Left ventricle myocardium superior (tissue), 1 donor: ENCODE measurements around the gene ZNF692. TPM values are rescaled to one million over a fixed set of nuclear protein-coding genes. Genes with fewer than 3 reads are reported as not detected.
A peak's percentile ranks its signal among the peaks of the same experiment; 100 is the strongest.

ENCODE experiments used
- ATAC-seq: fragments of 200-7000 bp; cut with Tn5 transposase; one replicate; pipeline ENCODE4 v1.9.1; 2020; ENCODE audit warnings: mild to moderate bottlenecking, moderate library complexity
- DNase-seq: peaks from one replicate; pipeline ENCODE4 v3.0.0-alpha.2; 2020
- intact Hi-C: fragments of 100-400 bp; cut with micrococcal nuclease; formaldehyde crosslinking; loops from one replicate; pipeline ENCODE4 v1.11.0; 2022
- total RNA-seq: library from RNA; stranded (reverse); fragmentation: NEBNext Ultra II Directional; extraction: Animal tissue kit (Norgen Biotek cat#: 25700); gene quantifications from one replicate; pipeline ENCODE4 v1.2.1, GENCODE V29; 2021
- donor health status: DM: no; HTN: yes; CAD: no; lungs with severe emphysema.

The ZNF692 gene
- total RNA-seq, 1 donor from 2014 or later, result 27.1 TPM

DNA sequence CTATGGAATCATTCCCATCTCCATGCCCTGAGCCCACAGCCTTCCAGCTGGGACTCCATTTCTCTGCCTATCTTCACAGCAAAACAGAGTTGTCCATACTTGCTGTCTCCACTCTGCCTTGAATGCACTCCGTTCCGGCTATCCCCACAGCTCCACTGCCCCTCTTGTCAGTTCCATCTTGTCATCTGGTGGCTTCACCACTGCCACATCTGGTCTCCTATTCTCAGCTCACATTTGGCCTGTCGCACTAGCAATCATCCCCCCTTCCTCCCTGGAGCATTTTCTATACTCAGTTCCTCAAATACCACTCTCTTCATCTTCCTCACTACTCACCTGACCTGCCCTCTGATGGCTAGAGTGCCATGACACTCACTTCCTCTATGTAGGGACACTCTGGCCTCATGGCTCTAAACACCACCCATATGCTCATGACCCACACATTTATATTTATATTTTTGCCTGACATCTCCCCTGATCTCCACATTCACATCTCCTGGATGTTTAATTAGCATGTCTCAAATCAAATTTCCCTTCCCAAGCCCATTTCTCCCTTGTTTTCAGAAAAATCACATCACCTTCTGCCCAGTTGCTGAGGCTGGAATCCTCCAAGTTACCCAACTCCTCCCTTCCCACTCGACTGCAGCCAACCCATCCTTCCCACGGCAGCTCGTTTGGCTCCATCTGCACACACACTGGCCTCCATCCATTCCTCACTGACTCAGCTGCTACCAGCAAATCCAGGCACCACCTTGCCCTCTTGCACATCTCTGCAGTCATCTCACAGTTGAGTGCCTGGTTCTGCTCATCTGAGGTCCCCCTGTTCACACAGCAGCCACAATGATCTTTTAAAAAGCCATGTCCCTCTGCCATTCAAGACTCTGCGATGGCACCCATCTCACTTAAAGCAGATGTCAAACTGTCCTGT, 6.1 kb downstream of the ZNF692 start:
- DNase-seq, result no peak
- intact Hi-C loops, result no loop called here
- ATAC-seq, result no peak

DNA sequence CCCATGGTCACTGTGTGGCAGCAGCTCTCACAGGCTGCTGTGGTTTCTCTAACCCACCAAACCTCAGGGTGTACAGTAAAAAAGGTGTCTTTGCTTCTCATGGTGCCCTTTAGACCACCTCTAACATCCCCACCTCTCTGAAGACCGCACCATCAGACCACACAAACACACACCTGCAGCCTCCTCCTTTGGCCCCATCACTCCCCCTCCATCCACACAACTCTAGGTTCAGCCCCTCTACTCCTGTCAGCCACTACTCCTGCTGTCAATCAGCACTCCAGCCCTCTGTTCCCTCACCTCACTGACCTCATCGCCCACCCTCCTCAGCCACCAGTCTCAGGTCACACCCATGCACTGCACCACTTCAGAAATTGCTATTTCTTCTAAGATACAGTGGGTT, 7.5 kb downstream of the ZNF692 start:
- no peak for DNase-seq
- intact Hi-C loops, result no loop called here
- peak; percentile 2 for ATAC-seq

DNA sequence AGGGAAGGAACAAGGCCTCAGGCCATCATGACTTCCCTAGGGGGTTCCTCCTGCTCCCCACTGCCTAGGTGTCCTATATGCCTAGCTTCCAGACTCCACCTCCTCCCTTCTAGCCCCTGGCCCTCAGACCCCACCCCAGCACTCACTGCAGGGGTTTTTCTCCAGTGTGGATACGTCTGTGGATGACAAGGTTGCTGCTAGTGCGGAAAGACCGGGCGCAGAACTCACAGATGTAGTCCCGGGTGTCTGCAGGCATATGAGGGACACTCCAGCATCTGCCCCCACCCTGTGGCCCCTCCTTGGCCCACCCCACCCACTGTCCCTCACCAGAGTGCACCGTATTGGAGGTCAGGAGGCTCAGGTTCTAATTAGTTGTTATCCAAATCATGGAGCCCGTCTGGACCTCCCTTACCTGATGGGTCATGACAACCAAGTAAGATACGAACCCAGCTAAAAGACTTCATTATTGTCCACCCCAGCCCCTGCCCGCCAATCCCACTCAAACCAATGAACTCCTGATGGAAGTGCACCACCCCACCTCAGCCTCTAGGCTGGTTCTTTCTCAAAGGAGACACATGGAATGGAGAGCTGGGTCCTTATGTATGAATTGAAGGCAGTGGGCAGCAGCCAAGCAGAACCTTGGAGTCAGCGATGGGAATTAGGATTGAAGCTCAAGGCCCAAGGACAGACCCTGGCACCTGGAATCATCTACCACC, 8.2 kb downstream of the ZNF692 start:
- ATAC-seq (peak; percentile 2), DNase-seq (no peak)
- intact Hi-C loops, result no loop called here

DNA sequence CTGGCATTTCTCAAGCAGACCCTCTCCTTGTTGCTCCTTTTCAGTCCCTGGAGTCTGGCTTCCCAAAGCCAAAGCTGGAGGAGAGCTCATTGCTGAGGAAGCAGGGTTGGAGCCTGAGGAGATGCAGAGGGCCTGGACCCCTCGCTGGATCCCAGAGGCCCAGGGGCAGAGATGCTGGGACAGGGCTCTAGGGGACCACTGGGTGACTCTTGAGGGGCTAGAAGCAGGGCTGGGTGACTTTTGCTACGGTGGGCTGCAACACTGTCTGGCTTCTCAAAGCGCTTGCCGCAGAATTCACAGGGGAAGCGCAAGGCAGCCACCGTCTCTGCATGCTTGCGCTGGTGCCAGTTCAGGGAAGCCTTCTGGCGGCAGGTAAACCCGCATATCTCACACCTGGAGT, 8.8 kb downstream of the ZNF692 start:
- intact Hi-C loops, result no loop called here
- ATAC-seq, result no peak

DNA sequence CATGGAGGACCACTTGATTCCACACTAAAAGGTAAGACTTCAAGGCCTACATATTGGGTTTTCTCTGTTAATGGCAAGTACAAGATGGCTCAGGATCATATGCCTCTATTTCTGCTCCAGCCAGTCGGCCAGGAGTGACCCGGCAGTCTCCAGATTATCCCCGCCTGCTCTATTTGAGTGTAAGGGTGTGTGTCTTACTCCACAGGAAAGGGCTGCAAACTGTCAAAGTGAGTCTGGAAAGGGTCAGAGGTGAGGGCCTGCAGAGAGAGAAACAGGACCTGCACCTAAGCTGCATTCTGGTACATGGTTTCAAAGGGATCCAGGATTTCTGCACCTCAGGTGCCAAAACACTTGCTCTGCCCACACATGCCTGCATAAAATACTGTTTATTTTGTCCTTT, 9.2 kb downstream of the ZNF692 start:
- intact Hi-C loops, result no loop called here
- DNase-seq (no peak), ATAC-seq (no peak)

More for the DNA sequence above, 8.8 kb downstream of the ZNF692 start:
- no peak for DNase-seq

DNA sequence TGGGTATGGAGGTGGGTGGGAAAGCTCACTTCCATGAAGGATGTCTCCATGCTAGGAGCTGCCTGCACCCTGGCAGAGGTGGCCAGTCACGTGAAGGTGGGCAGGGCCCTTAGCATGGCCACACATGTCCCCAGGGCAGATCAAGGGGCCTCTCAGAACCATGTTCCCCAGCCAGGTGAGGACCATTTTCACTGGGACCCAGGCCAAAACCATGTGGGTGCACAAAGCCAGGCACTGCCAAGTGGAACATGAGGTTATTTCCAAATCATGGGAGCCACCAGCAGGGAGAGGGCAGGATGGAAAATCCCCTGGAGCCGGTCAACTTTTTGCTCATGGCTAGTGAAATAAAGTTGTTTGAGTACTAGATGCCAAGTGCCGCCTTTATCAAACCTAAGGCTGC, 9.7 kb downstream of the ZNF692 start:
- intact Hi-C loops, result no loop called here
- ATAC-seq (peak; percentile 7), DNase-seq (no peak)

DNA sequence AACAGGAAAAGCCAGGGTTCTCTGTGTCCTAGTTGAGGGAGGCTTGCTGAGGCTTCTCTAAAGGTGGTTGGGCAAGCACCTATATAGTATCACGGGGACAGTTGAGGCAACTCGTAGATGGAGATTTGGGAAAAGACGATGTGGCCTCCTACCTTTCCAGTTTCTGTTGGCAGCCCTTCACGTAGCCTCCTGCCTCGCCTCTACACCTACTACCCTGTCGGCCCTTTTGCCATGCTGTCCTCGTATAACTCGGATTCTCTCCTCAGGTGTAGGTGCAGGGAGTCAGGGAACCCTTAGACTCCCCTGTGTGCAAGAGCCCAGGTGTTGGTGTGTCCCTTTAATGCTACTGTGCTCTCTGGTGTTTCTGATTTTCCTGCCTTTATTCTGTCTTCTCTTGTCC, 10.3 kb downstream of the ZNF692 start:
- DNase-seq, result no peak
- no peak for ATAC-seq
- intact Hi-C loops, result no loop called here

DNA sequence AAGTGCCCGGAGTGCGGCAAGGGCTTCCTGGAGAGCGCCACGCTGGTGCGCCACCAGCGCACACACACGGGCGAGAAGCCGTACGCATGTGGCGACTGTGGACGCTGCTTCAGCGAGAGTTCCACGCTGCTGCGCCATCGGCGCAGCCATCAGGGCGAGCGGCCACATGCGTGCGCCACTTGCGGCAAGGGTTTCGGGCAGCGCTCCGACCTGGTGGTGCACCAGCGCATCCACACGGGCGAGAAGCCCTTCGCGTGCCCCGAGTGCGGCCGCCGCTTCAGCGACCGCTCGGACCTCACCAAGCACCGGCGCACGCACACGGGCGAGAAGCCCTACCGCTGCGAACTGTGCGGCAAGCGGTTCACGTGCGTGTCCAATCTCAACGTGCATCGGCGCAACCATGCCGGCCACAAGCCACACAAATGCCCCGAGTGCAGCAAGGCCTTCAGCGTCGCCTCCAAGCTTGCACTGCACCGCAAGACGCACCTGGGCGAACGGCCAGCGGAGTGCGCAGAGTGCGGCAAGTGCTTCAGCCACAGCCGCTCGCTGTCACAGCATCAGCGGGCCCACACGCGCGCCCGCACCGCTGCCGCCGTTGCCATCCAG, 10.8 kb downstream of the ZNF692 start:
- no peak for DNase-seq
- no peak for ATAC-seq
- intact Hi-C loops, result no loop called here

DNA sequence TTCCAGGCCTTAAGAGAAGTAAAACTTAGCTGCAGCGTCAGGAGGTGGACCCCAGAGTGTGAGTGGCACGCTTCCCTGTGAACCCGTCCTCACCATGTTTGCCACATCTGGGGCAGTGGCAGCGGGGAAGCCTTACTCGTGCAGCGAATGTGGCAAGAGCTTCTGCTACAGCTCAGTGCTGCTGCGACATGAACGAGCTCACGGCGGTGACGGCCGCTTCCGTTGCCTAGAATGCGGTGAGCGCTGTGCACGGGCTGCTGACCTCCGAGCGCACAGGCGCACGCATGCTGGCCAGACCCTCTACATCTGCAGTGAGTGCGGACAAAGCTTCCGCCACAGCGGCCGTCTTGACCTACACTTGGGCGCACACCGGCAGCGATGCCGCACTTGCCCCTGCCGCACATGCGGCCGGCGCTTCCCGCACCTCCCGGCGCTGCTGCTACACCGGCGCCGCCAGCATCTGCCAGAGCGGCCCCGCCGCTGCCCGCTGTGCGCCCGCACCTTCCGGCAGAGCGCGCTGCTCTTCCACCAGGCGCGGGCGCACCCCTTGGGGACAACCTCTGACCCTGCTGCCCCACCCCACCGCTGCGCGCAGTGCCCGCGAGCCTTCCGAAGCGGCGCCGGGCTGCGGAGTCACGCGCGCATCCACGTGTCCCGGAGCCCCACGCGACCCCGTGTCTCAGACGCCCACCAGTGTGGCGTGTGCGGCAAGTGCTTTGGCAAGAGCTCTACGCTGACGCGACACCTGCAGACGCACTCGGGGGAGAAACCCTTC, 11.5 kb downstream of the ZNF692 start:
- intact Hi-C loops, result no loop called here
- ATAC-seq (no peak), DNase-seq (no peak)

DNA sequence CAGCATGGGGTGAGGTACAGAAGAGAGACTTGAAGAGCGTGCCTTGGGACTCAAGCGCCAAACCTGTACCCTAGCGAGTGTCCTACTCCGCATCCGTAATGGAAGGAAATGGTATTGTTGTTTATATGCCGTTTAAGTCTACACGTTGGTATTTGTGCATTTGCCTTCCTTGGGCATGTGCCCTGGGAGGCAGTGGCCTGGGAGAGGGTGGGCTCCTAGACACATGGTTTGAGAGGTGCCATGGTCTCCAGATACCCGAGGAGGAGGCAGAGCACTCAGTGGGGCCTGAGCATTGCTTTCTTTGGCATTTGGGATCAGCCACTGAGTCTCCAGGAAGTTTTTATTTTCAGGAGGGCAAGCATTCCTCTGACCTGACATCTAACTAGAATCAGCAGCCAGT, 14.4 kb downstream of the ZNF692 start:
- DNase-seq, result no peak
- no peak for ATAC-seq
- intact Hi-C loops, result no loop called here

DNA sequence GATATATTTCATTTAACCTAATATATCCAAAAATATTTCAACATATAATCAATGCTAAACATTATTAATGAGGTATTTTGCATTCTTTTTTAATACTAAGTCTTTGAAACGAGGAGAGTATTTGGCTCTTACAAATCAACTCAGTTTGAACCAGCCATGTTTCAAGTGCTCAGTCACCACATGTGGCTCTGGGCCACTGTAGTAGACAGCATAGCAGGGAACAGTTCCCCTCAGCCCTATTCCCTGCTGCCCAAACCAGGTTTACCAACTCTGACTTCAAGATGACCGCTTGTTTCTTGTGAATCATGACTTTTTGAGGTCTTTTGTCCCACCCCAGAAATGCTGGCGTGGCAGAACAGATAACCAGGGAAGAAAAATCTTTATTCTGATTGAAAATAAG, 15.2 kb downstream of the ZNF692 start:
- ATAC-seq (no peak), DNase-seq (no peak)
- intact Hi-C loops, result no loop called here

DNA sequence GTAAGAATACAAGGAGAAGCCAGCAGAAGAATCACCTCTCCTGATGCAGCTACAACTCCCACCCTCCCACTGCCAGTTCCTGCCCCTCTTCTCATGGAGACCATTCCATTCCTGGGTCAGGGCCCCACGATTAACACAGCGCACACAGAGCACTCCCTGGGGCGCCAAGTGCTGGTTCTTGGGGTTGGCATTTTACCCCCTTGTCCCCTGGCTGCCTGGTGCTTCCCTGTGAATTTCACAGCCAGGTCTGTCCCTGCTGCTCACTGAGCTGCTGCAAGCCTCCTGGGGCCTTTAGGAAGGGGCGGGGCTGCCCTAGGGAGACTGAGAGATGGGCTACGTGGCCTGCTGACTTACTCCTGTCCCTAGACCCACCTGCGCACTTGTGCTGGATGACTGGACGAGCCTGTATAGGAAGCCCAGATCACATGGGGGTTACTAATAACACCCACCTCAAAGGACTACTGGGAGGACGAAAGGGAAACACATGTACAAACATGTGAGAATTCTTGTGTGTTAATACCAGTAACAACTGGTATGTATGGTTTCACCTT, 16.0 kb downstream of the ZNF692 start:
- intact Hi-C loops, result no loop called here
- DNase-seq (no peak), ATAC-seq (no peak)

DNA sequence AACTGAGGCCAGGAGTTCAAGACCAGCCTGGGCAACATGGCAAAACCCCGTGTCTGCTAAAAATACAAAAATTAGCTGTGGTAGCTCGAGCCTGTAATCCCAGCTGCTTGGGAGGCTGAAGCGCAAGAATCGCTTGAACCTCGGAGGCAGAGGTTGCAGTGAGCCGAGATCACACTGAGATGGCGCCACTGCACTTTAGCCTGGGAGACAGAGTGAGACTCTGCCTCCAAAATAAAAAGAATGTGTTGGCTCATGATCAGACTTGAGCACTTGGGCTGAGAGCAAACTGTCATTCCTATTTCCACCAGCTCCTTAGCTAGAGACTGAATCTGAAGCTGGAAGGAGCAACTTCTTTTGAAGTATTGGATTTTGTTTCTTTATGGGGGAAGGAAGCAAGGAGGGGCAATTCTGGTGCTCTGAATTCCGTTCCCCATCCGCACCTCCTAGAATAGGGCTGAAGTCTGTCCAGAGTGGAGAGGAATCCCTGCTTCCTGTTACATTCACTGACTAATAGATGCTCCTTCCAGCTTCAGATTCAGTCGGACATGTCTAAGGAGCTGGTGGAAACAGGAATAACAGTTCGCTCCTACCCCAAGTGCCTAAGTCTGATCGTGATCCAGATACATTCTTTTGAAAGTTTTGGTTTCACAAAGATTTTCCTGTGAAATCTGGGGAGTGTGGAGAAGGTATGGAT, 17.0 kb downstream of the ZNF692 start:
- ATAC-seq (no peak), DNase-seq (peak; percentile 60)
- intact Hi-C loops, result no loop called here

DNA sequence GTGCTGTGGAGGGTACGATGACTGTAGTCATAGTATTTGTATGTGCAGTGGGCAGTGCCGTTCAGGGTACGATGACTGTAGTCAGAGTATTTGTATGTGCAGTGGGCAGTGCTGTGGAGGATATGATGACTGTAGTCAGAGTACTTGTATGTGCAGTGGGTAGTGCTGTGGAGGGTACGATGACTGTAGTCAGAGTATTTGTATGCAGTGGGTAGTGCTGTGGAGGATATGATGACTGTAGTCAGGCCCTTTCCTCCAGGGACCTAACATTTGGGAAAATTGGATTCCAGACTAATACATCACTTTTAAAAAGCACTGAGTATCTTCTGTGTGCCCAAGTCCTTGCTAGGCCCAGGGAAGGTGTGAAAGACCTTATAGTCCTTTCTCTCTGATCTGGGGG, 17.9 kb downstream of the ZNF692 start:
- DNase-seq (no peak), ATAC-seq (no peak)
- intact Hi-C loops, result no loop called here

DNA sequence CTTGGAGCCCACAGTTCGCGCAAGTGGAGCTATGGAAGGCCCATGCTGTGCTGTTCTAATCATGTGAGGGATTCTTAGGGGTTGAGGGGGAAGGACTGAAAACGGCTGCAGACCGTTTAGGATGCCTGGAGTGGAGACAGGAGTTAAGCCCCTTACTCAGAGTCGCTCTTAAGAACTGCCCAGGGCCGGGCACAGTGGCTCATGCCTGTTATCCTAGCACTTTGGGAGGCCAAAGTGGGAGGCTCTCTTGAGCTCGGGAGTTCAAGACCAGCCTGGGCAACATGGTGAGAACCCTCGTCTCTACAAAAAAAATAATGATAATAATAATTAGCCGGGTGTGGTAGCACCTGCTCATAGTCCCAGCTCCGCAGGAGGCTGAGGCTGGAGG, 19.7 kb downstream of the ZNF692 start:
- intact Hi-C loops, result no loop called here
- no peak for DNase-seq
- ATAC-seq, result no peak

DNA sequence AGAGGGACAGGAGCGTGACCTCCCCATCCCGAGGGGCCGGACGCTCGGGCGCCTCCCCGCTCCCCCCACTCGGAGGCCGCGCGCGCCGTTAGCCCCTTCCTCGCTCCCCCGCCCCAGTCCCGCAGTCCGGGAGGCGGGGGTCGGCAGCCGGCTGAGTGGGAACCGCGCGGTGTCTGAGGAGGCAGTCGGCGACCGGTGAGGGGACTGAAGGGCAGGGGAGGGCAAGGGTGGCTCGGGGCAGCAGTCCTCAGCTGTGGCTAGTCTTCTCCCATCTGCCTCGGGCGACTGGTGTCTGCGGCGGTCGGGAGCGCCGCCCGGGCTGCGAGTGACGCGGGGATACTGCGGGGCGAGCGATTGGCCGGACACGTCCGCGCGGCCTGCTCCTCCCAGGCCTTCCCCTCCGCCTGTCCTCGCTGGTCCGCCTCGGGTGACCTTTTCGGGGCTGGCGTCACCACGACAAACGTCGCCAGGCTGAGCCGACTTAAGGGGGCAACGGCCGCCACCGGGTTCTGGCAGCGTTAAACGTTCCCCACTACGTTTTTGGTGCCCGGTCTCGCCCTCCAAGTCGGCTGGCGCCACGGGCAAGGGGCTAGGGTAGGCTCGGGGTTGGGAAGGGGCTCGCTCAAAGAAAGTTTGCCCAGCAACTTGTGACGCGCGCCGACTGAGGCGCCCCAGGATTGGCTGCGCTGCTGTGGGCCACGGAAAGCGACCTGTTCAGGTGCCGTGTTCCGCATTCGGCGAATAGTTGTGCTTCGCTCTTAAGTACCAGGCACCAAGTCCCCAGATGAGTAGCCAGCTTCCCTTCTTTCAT, 20.3 kb downstream of the ZNF692 start:
- intact Hi-C loops, result no loop called here
- DNase-seq (peak; percentile 96), ATAC-seq (peak; percentile 89)

DNA sequence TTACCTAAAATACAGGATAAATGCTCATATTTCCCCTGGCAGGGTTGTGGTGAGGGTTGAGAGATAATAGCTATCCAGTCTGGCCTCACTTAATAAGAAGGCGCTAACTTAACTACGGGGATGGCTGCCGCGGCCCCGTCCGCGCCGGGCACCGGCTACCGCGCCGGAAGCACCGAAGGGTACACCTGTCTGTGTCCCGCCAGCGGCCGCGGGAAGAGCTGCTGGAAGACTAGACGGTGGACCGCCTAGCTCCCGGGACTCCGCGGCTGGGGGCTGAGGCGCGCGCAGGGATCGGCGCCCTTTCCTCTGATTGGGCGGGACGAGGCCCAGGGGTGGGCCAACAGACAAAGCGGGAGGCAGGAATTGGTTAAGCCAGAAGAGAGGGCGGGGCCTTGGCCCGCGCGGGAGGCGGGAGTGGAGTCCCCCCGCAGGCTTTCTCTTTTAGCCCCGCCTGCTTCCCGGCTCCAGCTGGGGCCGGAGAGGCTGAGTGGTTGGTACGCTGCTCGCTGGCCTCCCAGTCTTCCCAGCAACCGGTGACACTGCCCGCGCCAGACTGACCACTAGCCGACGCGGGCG, 21.0 kb downstream of the ZNF692 start, which contains the start of gene ZNF672:
TSS of gene ZNF672 (plus strand) at position 444 of the 576 bp plus-strand sequence. CDS start 9,051 bp downstream, outside the sequence.
- ATAC-seq, result peak; percentile 90
- peak; percentile 99 for DNase-seq
- intact Hi-C loops, result no loop called here
